ENCODE data around the gene AFAP1. TPM values are rescaled to one million over a fixed set of nuclear protein-coding genes. Genes with fewer than 3 reads are reported as not detected.

Gene AFAP1
- total and polyA plus RNA-seq, 2 of the 8 experiments (the other 6 are each of a cell fraction or from before 2014, with no cell fraction given): 3.6 to 18.2 TPM

- TF ChIP-seq HDAC6 (IDR thresholded peaks at IDR 0.05; ENCODE audit: low read depth, low read length): no peak
- no peak for TF ChIP-seq SIRT6 (IDR thresholded peaks at IDR 0.05; ENCODE audit: low read length)
- no peak for TF ChIP-seq EP300 (IDR thresholded peaks at IDR 0.05; ENCODE audit: borderline replicate concordance in 1 of 2, low read depth in 2 of 2, low read length in 2 of 2)
Observed at GRCh38 chr4:7901311-7901885, 38.3 kb downstream of the AFAP1 start (continued).

Data from H1 (cell line).